Astrocyte (in vitro differentiated cells and primary cell): ENCODE measurements around the gene F11R.

Source experiments
- CTCF ChIP-seq: IDR thresholded peaks from 2 replicates; pipeline ENCODE4 v1.5.1; 2011; ENCODE audit warnings: low read depth, mild to moderate bottlenecking, inconsistent platforms, low read length, moderate library complexity; ENCODE audit not compliant: insufficient read depth
- EZH2 ChIP-seq: IDR thresholded peaks from 2 replicates; pipeline ENCODE4 v1.6.1; 2012; ENCODE audit warnings: mild to moderate bottlenecking, low read length, inconsistent platforms; ENCODE audit not compliant: insufficient read depth

- no peak for TF ChIP-seq CTCF
- TF ChIP-seq EZH2: no peak
These were observed 45.9 kb downstream of the F11R start for GRCh38 chr1:160975026-160975425.
